Suprapubic skin (tissue), 4 donors: Measurements from ENCODE around the gene DNAH10. TPM values are rescaled to one million over a fixed set of nuclear protein-coding genes. Genes with fewer than 3 reads are reported as not detected.

Experiments
- DNase-seq, 2 donors: peaks; one replicate each; pipeline ENCODE4 v3.0.0-alpha.2; 2019; ENCODE audit warnings: low spot score in 2 of 2
- H3K27ac ChIP-seq: fragments of 200-600 bp; sonication (generic); one replicate; pipeline ENCODE4 v1.5.1; 2019
- H3K27me3 ChIP-seq: fragments of 200-600 bp; sonication (generic); one replicate; pipeline ENCODE4 v1.5.1; 2019
- H3K36me3 ChIP-seq: fragments of 200-600 bp; sonication (generic); one replicate; pipeline ENCODE4 v1.5.1; 2019
- H3K4me1 ChIP-seq: fragments of 200-600 bp; sonication (generic); one replicate; pipeline ENCODE4 v1.5.1; 2019
- H3K4me3 ChIP-seq: fragments of 200-600 bp; sonication (generic); one replicate; pipeline ENCODE4 v1.5.1; 2019; ENCODE audit warnings: mild to moderate bottlenecking
- H3K9me3 ChIP-seq: fragments of 200-600 bp; sonication (generic); one replicate; pipeline ENCODE4 v1.5.1; 2019
- CTCF ChIP-seq, 2 donors: fragments of 200-600 bp in 1 of 2; fragments of 450-650 bp in 1 of 2; sonication (generic) in 1 of 2; IDR thresholded peaks; one replicate each; pipeline ENCODE4 v1.5.1; 2016 to 2019; ENCODE audit warnings: antibody characterized with exemption in 2 of 2, mild to moderate bottlenecking in 1 of 2, moderate library complexity in 1 of 2
- EP300 ChIP-seq: sonication (generic); formaldehyde crosslinking; IDR thresholded peaks from one replicate; pipeline ENCODE4 v1.6.1; 2017; ENCODE audit warnings: antibody characterized with exemption
- POLR2A ChIP-seq, 2 donors: fragments of 450-650 bp; IDR thresholded peaks; one replicate each; pipeline ENCODE4 v1.6.1; 2017; ENCODE audit warnings: antibody characterized with exemption in 2 of 2, mild to moderate bottlenecking in 2 of 2, moderate library complexity in 2 of 2
- POLR2AphosphoS5 ChIP-seq, 3 donors: sonication (generic); formaldehyde crosslinking; IDR thresholded peaks; one replicate each; pipeline ENCODE4 v1.6.1; 2017; ENCODE audit warnings: antibody characterized with exemption in 3 of 3
- WGBS: methylation state at CpG from one replicate; pipeline ENCODE4 v1.1.5; 2018; 5-methylcytosine and 5-hydroxymethylcytosine counted together
- total RNA-seq, 4 donors: library from RNA; depleted of rRNA; stranded (reverse); fragments of >200 nt; gene quantifications; one replicate each; pipeline ENCODE4 v1.1.0, GENCODE V29; 2016

DNAH10 gene
- total RNA-seq, 4 donors from 2014 or later = 0.13 to 1.2 (median 0.19) TPM; not detected in 1

DNA sequence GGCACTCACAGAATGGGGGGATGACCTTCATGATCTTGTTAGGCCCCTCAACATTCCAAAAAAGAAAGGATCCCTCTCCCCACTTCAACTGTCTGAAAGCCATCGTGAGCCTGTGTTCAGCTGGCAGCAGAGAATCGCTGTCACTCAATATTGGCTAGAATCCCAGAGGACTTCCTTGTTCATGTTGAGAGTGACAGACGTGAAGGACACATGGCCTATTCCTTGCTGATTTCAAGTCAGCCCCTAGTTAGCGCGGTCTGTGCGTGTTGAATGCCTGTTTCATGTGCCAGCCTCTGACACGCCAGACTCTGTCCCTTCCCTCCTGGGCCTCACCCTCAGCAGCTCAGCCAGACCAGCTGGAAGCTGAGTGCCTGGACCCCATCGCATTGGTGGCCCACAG lies 43.1 kb downstream of the DNAH10 start:
- Histone ChIP-seq H3K27me3 (no peaks in the 10 kb centered on the region), H3K4me1 (no peaks in the 10 kb centered on the region), H3K4me3 (no peak overlapping the region), H3K27ac (no peak overlapping the region), H3K36me3 (no peaks in the 10 kb centered on the region), H3K9me3 (no peaks in the 10 kb centered on the region)
- 78% methylated on average over 8 of the region's 8 CpGs for WGBS
- DNase-seq = no peak
- no peak for TF ChIP-seq CTCF (IDR thresholded peaks at IDR 0.05)
- TF ChIP-seq POLR2A (IDR thresholded peaks at IDR 0.05) = no peak
- no peak for TF ChIP-seq EP300
- TF ChIP-seq POLR2AphosphoS5 (IDR thresholded peaks at IDR 0.05) = no peak

DNA sequence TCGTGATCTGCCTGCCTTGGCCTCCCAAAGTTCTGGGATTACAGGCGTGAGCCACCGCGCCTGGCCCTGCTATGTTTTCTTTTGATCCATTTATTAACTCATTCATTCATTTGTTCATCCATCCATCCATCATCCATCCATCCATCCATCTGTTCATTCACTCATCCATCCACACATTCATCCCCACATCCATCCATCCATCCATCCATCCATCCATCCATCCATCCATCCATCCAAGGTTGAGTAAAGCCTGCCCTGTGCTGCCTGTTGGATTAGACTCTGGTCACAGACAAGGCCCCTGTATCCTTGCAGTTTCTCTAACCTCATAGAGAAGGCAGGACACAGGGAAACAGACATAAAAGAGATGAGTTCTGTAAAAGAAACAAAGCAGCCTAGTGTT lies 44.9 kb downstream of the DNAH10 start:
- H3K27me3 ChIP-seq = no peaks in the 10 kb centered on the region
- H3K27ac ChIP-seq = no peak overlapping the region
- H3K4me3 ChIP-seq = no peak overlapping the region
- DNase-seq = no peak
- no peaks in the 10 kb centered on the region for H3K4me1 ChIP-seq
- 95% methylated on average over 4 of the region's 4 CpGs for WGBS
- H3K9me3 ChIP-seq = no peaks in the 10 kb centered on the region
- no peaks in the 10 kb centered on the region for H3K36me3 ChIP-seq
- TF ChIP-seq CTCF (IDR thresholded peaks at IDR 0.05) (no peak), EP300 (no peak), POLR2AphosphoS5 (IDR thresholded peaks at IDR 0.05) (no peak), POLR2A (IDR thresholded peaks at IDR 0.05) (no peak)

GRCh38 chr12:123807670-123808069 lies 45.6 kb downstream of the DNAH10 start:
- Histone ChIP-seq H3K27ac (no peak overlapping the region), H3K4me3 (no peak overlapping the region), H3K36me3 (no peaks in the 10 kb centered on the region), H3K9me3 (no peaks in the 10 kb centered on the region), H3K27me3 (no peaks in the 10 kb centered on the region), H3K4me1 (no peaks in the 10 kb centered on the region)
- no peak for DNase-seq
- TF ChIP-seq POLR2AphosphoS5 (IDR thresholded peaks at IDR 0.05) (no peak), EP300 (no peak), CTCF (IDR thresholded peaks at IDR 0.05) (no peak), POLR2A (IDR thresholded peaks at IDR 0.05) (no peak)
- WGBS = 3% methylated on average over 2 of the region's 2 CpGs

DNA sequence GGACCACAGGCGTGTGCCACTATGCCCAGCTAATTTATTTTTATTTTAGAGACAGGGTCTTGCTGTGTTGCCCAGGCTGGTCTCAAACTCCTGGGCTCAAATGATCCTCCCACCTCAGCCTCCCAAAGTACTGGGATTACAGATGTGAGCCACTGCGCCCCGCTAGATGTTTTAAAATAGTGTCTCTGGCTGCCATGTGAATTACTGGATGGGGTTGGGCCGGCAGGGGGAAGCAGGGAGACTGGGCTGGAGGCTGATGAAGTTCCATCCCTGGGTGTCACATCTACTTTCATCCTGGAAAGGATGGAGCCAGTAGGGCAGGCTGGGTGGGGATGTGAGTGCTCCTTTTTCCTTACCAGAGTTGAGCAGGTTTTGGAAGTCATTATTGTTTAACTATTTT lies 46.1 kb downstream of the DNAH10 start:
- H3K4me3 ChIP-seq = no peak overlapping the region
- H3K9me3 ChIP-seq = no peaks in the 10 kb centered on the region
- DNase-seq = no peak
- no peaks in the 10 kb centered on the region for H3K27me3 ChIP-seq
- WGBS = 50% methylated on average over 4 of the region's 4 CpGs
- no peaks in the 10 kb centered on the region for H3K36me3 ChIP-seq
- no peak overlapping the region for H3K27ac ChIP-seq
- TF ChIP-seq POLR2AphosphoS5 (IDR thresholded peaks at IDR 0.05) = no peak
- TF ChIP-seq CTCF (IDR thresholded peaks at IDR 0.05) = no peak
- TF ChIP-seq EP300 = no peak
- TF ChIP-seq POLR2A (IDR thresholded peaks at IDR 0.05) = no peak
- H3K4me1 ChIP-seq = no peaks in the 10 kb centered on the region

DNA sequence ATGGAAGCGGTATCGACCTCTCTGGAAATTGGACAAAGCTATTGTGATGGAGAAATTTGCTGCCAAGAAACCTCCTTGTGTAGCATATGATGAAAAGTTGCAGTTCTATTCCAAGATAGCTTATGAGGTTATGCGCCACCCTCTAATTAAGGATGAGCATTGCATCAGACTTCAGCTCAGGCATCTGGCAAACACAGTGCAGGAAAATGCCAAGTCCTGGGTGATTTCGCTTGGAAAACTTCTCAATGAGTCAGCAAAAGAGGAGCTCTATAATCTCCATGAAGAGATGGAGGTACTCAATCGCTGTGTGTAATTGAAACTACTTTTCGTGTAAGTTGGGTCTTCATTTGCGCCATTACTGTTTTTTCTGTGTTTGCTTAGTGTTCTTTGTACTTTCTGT lies 51.2 kb downstream of the DNAH10 start:
- Histone ChIP-seq H3K36me3 (no peaks in the 10 kb centered on the region), H3K4me1 (no peaks in the 10 kb centered on the region), H3K27ac (no peak overlapping the region), H3K27me3 (no peaks in the 10 kb centered on the region), H3K4me3 (no peak overlapping the region), H3K9me3 (peaks cover 10% of the 10 kb centered on the region)
- no peak for DNase-seq
- 48% methylated on average over 7 of the region's 7 CpGs for WGBS
- no peak for TF ChIP-seq POLR2A (IDR thresholded peaks at IDR 0.05)
- no peak for TF ChIP-seq POLR2AphosphoS5 (IDR thresholded peaks at IDR 0.05)
- no peak for TF ChIP-seq EP300
- TF ChIP-seq CTCF (IDR thresholded peaks at IDR 0.05) = no peak
